Measurements from ENCODE around the gene MYORG. TPM values are rescaled to one million over a fixed set of nuclear protein-coding genes. Genes with fewer than 3 reads are reported as not detected.
A peak's percentile ranks its signal among the peaks of the same experiment; 100 is the strongest.
"Not testable (repeated sequence)": the region's sequence is repeated elsewhere in the genome, so short reads cannot be mapped to it uniquely, and the experiment has no call there.

Gene MYORG
- polyA plus RNA-seq, 1 experiment: 0.19 TPM

GRCh38 chr9:34341659-34342295, 34.9 kb downstream of the MYORG start:
- Histone ChIP-seq H3K27me3 (ENCODE audit: control insufficient read depth, insufficient read depth, low read length) (no peaks in the 10 kb centered on the region), H3K4me3 (ENCODE audit: low read depth, low read length) (no peak overlapping the region), H3K9me3 (ENCODE audit: control insufficient read depth, insufficient read depth, low read length) (no peaks in the 10 kb centered on the region), H3K27ac (ENCODE audit: low read depth, low read length) (no peak overlapping the region)
- CTCF ChIA-PET: interaction anchor here (1.1 kb wide), 1 partner anchor 263 kb away, joined by 4 read pairs; no protein-coding TSS in a partner anchor
- TF ChIP-seq, protein P1, sequence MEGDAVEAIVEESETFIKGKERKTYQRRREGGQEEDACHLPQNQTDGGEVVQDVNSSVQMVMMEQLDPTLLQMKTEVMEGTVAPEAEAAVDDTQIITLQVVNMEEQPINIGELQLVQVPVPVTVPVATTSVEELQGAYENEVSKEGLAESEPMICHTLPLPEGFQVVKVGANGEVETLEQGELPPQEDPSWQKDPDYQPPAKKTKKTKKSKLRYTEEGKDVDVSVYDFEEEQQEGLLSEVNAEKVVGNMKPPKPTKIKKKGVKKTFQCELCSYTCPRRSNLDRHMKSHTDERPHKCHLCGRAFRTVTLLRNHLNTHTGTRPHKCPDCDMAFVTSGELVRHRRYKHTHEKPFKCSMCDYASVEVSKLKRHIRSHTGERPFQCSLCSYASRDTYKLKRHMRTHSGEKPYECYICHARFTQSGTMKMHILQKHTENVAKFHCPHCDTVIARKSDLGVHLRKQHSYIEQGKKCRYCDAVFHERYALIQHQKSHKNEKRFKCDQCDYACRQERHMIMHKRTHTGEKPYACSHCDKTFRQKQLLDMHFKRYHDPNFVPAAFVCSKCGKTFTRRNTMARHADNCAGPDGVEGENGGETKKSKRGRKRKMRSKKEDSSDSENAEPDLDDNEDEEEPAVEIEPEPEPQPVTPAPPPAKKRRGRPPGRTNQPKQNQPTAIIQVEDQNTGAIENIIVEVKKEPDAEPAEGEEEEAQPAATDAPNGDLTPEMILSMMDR (IDR thresholded peaks at IDR 0.05; ENCODE audit: low read depth, low read length): no peak
- no peak for DNase-seq (ENCODE audit: low read depth, low spot score)
- POLR2A ChIA-PET: no interaction called here

GRCh38 chr9:34338665-34339385, 37.9 kb downstream of the MYORG start:
- no peak for DNase-seq (ENCODE audit: low read depth, low spot score)
- no peaks in the 10 kb centered on the region for H3K27me3 ChIP-seq (ENCODE audit: control insufficient read depth, insufficient read depth, low read length)
- no peak overlapping the region for H3K4me3 ChIP-seq (ENCODE audit: low read depth, low read length)
- TF ChIP-seq, protein P1 (IDR thresholded peaks at IDR 0.05; ENCODE audit: low read depth, low read length): no peak
- ChIA-PET CTCF (interaction anchor here (0.6 kb wide), 1 partner anchor 173 kb away, joined by 4 read pairs; no protein-coding TSS in a partner anchor), POLR2A (interaction anchor here (0.7 kb wide), 1 partner anchor 17 kb away, joined by 3 read pairs; no protein-coding TSS in a partner anchor)
- H3K9me3 ChIP-seq (ENCODE audit: control insufficient read depth, insufficient read depth, low read length): no peaks in the 10 kb centered on the region
- no peak overlapping the region for H3K27ac ChIP-seq (ENCODE audit: low read depth, low read length)

GRCh38 chr9:34338079-34338478, 38.6 kb downstream of the MYORG start:
- H3K27ac ChIP-seq (ENCODE audit: low read depth, low read length); POLR2A ChIA-PET; H3K9me3 ChIP-seq (ENCODE audit: control insufficient read depth, insufficient read depth, low read length); H3K4me3 ChIP-seq (ENCODE audit: low read depth, low read length); H3K27me3 ChIP-seq (ENCODE audit: control insufficient read depth, insufficient read depth, low read length); DNase-seq (ENCODE audit: low read depth, low spot score): not testable (repeated sequence)
- CTCF ChIA-PET: interaction anchor here (0.8 to 1.3 kb wide), 4 partner anchors 41 to 414 kb away, joined by 3 to 5 read pairs (median 3); no protein-coding TSS in a partner anchor

DNA sequence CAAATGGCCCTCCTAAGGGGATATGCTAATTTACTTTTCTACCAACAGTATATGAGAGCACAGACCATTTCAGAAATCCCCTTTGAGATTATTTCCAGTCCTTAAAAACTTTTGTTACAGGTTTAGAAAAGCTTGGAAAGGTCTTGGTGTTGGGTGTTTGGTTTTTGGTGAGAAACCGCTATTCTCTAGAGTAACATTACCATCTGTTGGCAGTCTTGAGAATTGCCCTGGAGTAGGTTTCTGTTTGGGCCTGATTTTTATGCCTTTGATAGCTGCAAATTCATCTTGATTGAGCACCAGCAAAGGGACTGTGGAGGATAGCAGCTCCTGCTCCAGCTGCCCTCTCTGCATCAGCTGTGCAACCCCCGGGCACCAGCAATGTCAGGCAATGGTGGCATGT, 39.3 kb downstream of the MYORG start:
- no peaks in the 10 kb centered on the region for H3K9me3 ChIP-seq (ENCODE audit: control insufficient read depth, insufficient read depth, low read length)
- POLR2A ChIA-PET: no interaction called here
- TF ChIP-seq, protein P1 (IDR thresholded peaks at IDR 0.05; ENCODE audit: low read depth, low read length): peak; percentile 47
- CTCF ChIA-PET: interaction anchor here (0.6 to 1.3 kb wide), 5 partner anchors 42 to 413 kb away, joined by 3 to 5 read pairs (median 3); no protein-coding TSS in a partner anchor
- DNase-seq (ENCODE audit: low read depth, low spot score): no peak
- H3K27ac ChIP-seq (ENCODE audit: low read depth, low read length): no peak overlapping the region
- no peak overlapping the region for H3K4me3 ChIP-seq (ENCODE audit: low read depth, low read length)
- no peaks in the 10 kb centered on the region for H3K27me3 ChIP-seq (ENCODE audit: control insufficient read depth, insufficient read depth, low read length)

- H3K27me3 ChIP-seq (ENCODE audit: control insufficient read depth, insufficient read depth, low read length): no peaks in the 10 kb centered on the region
- H3K27ac ChIP-seq (ENCODE audit: low read depth, low read length): no peak overlapping the region
- TF ChIP-seq, protein P1 (IDR thresholded peaks at IDR 0.05; ENCODE audit: low read depth, low read length): no peak
- no peak for DNase-seq (ENCODE audit: low read depth, low spot score)
- ChIA-PET CTCF (interaction anchor here (1.4 to 6.1 kb wide), 3 partner anchors 42 to 83 kb away, joined by 3 to 59 read pairs (median 43); partner anchors contain the start of gene MYORG), POLR2A (interaction anchor here (1.2 kb wide), 1 partner anchor 11 kb away, joined by 3 read pairs; no protein-coding TSS in a partner anchor)
- H3K4me3 ChIP-seq (ENCODE audit: low read depth, low read length): no peak overlapping the region
- no peaks in the 10 kb centered on the region for H3K9me3 ChIP-seq (ENCODE audit: control insufficient read depth, insufficient read depth, low read length)
Measured at GRCh38 chr9:34335376-34335775, 41.3 kb downstream of the MYORG start.

All from AG04450 (cell line).